Adipose tissue (tissue), 3 donors: Measurements from ENCODE around the gene IRF4. TPM values are rescaled to one million over a fixed set of nuclear protein-coding genes. Genes with fewer than 3 reads are reported as not detected.
"Not testable (repeated sequence)": the region's sequence is repeated elsewhere in the genome, so short reads cannot be mapped to it uniquely, and the experiment has no call there.

Experiments
- H3K27ac ChIP-seq: one replicate; pipeline ENCODE4 v1.5.1; 2013; ENCODE audit warnings: low read depth, low read length
- WGBS, 3 donors: extraction: QIAGEN DNeasy Blood & Tissue Kit; methylation state at CpG; one replicate each; pipeline ENCODE4 v1.1.7; 2013; 5-methylcytosine and 5-hydroxymethylcytosine counted together
- polyA plus RNA-seq, 3 donors: library from polyadenylated mRNA; stranded (reverse); fragments of 200-250 nt; gene quantifications; one replicate each; pipeline ENCODE4 v1.2.3, GENCODE V29; 2013
- donor health status: healthy with polysubstance abuse.
- donor health status: Bipolar disorder and iron deficiency.
- donor health status: healthy.

The IRF4 gene
- polyA plus RNA-seq, 3 donors: 0.40 to 1.3 (median 0.83) TPM

GRCh38 chr6:363291-363690 lies 28.3 kb upstream of the IRF4 start:
- 87 to 91% (median 88%) methylated on average over 12 of the region's 12 CpGs for WGBS, 3 donors
- no peak overlapping the region for H3K27ac ChIP-seq

GRCh38 chr6:363909-364308 lies 27.6 kb upstream of the IRF4 start:
- 89 to 92% (median 92%) methylated on average over 13 of the region's 13 CpGs for WGBS, 3 donors
- no peak overlapping the region for H3K27ac ChIP-seq

DNA sequence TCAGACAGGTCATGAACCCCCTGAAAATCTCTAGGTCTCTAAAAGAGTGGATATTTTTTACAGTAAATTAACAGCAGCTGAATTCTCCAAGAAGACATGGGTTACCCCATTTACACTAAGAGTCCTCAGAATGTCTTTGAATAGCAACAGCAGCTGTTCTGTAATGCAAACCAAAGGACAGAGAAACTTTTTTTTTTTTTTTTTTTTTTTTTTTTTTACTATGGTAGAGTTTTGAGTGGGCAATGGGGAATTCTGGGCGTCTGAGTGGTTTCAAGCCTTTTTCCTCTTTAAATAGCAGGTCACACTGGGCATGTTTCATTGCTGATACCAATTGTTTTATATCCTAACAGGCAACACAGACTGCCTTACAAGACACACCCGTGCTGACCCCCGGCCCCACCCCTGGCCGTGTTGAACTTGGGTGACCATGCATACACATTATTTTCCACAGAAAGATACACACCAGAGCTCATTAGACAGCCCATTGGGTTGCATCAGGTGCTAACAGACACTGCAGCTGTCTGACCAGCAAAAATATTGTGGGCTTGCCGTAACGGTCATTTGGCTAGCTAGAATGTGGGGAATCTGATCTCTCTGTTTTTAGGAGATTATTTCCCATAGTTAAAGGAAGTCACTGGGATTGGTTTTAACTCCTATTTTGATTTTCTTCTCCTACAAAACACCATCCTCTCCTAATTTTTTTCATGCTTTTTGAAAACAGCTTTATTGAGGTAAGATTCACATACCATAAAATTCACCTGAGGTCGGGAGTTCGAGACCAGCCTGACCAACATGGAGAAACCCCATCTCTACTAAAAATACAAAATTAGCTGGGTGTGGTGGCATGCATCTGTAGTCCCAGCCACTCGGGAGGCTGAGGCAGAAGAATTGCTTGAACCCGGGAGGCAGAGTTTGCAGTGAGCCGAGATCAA lies 26.7 kb upstream of the IRF4 start:
- 69 to 73% (median 71%) methylated on average over 11 of the region's 11 CpGs for WGBS, 3 donors
- H3K27ac ChIP-seq: no peak overlapping the region

GRCh38 chr6:365835-366234 lies 25.7 kb upstream of the IRF4 start:
- 65 to 71% (median 71%) methylated on average over 6 of the region's 6 CpGs for WGBS, 3 donors
- H3K27ac ChIP-seq: no peak overlapping the region

- 64 to 72% (median 69%) methylated on average over 19 of the region's 19 CpGs for WGBS, 3 donors
- H3K27ac ChIP-seq: no peak overlapping the region
These were observed 24.9 kb upstream of the IRF4 start for GRCh38 chr6:366389-367297.

DNA sequence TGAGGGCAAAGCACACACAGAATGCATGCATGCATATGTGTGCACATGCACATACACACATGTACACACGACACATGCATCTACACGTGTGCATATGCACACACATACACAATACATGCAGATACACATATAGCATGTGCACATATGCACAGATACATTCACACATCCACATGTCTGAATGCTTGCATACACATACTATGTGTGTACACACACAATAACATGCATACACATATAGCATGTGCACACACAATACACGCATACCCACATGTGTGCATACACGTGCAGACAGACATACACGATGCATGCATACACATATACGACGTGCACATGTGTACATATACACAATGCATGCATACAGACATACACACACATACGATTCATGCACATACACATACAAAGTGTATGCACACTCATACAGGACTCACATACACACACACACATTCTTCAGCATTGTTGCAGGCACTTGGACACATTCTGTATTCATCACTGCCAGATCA lies 24.2 kb upstream of the IRF4 start:
- WGBS, 3 donors: 75 to 87% (median 83%) methylated on average over 8 of the region's 8 CpGs
- H3K27ac ChIP-seq: no peak overlapping the region

- 67 to 79% (median 75%) methylated on average over 17 of the region's 17 CpGs for WGBS, 3 donors
- H3K27ac ChIP-seq: no peak overlapping the region
These were observed 23.5 kb upstream of the IRF4 start for GRCh38 chr6:367891-368630.

- 75 to 83% (median 83%) methylated on average over 13 of the region's 13 CpGs for WGBS, 3 donors
- no peak overlapping the region for H3K27ac ChIP-seq
These were observed 21.8 kb upstream of the IRF4 start for GRCh38 chr6:369559-370431.

DNA sequence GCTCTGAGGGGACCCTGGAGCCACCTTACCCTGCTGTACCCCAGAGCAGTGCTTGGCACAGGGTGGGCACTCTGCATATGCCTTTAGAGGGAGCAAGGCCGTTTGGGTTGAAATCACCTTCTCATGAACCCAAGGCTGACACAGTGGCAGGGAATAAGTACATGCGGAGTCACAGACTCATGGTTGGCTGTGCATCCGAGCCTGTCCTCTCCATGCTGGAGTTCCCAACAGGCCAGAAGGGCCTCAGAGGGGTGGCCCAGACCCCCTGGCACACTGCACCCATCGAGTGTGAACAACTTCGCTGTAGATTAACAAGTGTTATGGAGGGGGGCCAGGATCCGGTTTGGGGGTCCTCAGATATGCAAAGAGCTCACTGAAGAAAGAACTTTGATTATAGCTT lies 21.0 kb upstream of the IRF4 start:
- 73 to 78% (median 78%) methylated on average over 6 of the region's 6 CpGs for WGBS, 3 donors
- H3K27ac ChIP-seq: no peak overlapping the region

- 87 to 93% (median 89%) methylated on average over 2 of the region's 2 CpGs for WGBS, 3 donors
- not testable (repeated sequence) for H3K27ac ChIP-seq
These were observed 19.7 kb upstream of the IRF4 start for GRCh38 chr6:371851-372250.

GRCh38 chr6:372336-372911 lies 19.1 kb upstream of the IRF4 start:
- no peak overlapping the region for H3K27ac ChIP-seq
- 58 to 67% (median 63%) methylated on average over 16 of the region's 16 CpGs for WGBS, 3 donors

DNA sequence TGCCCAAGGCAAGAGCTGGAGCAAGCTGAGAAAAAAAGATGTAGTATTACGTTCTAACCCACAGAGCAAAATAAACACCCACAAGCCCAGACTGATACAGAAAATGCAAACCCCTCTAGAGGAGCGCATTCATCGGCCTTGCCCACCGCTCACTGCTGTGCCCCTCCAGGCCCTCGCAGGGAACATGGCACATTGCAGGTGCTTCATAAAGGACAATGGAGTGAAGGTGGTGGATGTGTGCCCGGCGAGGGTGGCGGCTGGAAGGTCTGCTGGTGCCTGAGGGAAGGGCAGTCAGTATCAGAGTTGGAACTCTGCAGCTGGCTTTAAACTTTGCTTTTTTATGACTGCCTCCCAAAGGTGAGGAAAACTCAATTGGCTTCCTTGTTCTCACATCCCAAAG lies 18.5 kb upstream of the IRF4 start:
- no peak overlapping the region for H3K27ac ChIP-seq
- 79 to 87% (median 86%) methylated on average over 8 of the region's 8 CpGs for WGBS, 3 donors

DNA sequence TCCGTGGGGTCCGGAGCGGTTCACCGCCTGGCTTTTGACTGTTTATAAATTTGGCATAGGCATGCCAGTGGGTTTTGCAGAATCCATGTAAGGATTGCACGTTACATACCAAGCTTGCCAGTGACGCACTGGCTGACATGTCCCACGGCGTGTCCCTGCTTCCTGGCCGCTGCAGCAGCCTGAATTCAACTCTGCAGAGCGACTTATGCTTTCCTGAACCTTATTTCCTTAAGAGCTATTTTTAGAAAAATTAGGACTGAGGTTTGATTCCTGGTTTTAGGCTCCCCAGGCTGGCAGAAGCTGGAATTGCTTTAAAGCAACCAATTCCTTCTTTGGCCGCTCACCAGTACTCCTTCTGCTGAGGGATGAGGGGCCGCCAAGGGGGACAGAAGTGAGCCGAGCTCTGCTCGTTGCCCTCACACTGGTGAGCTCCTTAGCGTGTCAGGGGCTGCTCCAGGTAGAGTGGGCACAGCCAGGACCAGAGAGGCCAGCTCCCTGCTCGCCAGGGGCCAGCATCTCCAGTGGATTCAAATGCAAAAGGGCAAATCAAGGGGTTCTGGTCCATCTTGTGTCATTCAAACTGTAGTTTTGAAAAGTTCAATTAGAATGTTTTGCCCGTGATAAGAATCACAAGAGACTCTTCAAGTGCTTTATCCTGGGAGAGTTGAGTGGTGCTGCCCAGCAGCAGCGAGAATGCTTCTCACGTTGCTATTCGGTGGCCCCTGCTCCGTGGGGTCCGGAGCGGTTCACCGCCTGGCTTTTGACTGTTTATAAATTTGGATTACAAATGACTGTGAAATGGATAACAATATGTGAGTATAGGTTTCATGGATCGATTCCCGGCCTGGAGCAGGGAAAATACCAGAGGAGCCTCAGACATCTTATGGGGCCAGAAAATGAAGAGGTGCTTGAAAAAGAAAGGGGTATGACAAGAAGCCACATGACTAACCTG lies 17.5 kb upstream of the IRF4 start:
- WGBS, 3 donors: 59 to 72% (median 69%) methylated on average over 26 of the region's 26 CpGs
- no peak overlapping the region for H3K27ac ChIP-seq

DNA sequence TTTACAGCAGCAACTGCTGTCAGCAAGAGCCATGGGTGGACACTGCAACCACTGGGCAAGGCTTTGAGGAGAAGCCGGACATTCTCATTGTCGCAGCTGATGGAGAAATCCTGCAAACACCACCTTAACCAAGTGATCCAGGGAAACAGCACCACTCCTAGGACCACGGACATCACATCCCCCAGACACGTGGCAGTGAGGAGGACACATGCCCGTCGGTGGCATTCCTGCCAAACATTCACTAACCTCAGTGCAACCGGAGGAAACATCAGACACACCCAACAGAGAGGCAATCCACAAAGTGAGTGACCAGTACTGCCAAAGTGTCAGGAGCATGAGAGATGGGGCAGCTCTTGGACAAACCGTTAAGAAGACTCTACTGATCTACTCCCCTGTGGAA lies 16.6 kb upstream of the IRF4 start:
- no peak overlapping the region for H3K27ac ChIP-seq
- WGBS, 3 donors: 77 to 85% (median 83%) methylated on average over 8 of the region's 8 CpGs

DNA sequence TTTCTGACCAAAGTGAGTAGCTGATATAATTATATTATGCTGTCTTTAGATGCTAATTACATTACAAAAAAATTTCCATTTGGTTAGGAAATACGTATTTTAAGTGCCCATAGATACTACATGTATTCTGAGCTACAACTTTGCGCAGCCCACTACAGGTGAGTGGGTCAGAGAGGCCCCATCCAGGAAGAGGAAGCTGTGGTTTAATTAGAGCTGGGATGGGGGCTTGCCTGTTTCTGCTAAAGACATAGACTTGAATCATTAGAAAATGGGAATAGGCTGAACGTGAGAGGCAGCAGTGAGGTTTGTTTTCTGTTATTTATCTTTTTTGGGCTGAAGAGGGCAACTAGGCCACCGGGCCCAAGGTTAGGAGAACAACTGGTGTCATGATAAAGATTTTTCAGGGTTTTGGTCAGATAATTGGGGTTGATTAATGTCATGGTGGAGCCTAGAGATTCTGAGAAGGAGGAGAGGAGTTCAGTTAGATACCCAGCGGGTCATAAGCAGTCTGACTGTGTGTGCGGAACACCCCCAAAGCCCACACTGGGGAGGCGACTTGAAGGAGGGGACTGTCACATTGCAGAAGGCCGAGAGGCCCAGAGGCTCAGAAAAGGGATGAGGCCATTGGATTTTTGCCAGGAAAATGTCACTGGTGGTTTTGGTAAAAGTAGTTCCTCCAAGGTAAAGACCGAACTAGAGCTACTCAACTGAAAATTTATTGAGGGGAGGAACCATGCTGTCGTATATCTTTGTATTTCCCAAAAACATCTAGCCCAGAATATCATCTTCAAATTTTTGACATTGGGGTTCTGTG lies 14.5 kb upstream of the IRF4 start:
- H3K27ac ChIP-seq: no peak overlapping the region
- WGBS, 3 donors: 66% methylated on average over 10 of the region's 10 CpGs
